MG63 (cell line): Measurements from ENCODE around the gene TTC1. TPM values are rescaled to one million over a fixed set of nuclear protein-coding genes. Genes with fewer than 3 reads are reported as not detected.
"Not testable (repeated sequence)": the region's sequence is repeated elsewhere in the genome, so short reads cannot be mapped to it uniquely, and the experiment has no call there.

Source experiments
- DNase-seq: peaks from one replicate; pipeline ENCODE4 v3.0.0-alpha.2; 2020
- H3K27me3 ChIP-seq: fragments of 250-450 bp; sonication (Bioruptor Pico); 2 replicates; pipeline ENCODE4 v1.5.1; 2020; ENCODE audit warnings: mild to moderate bottlenecking, moderate library complexity
- H3K36me3 ChIP-seq: fragments of 250-450 bp; sonication (Bioruptor Pico); 2 replicates; pipeline ENCODE4 v1.5.1; 2020; ENCODE audit warnings: mild to moderate bottlenecking, moderate library complexity
- H3K4me3 ChIP-seq: fragments of 250-450 bp; sonication (Bioruptor Pico); 2 replicates; pipeline ENCODE4 v1.5.1; 2020; ENCODE audit warnings: mild to moderate bottlenecking, moderate library complexity
- H3K9me3 ChIP-seq: fragments of 250-450 bp; sonication (Bioruptor Pico); 2 replicates; pipeline ENCODE4 v1.5.1; 2020; ENCODE audit warnings: mild to moderate bottlenecking, moderate library complexity
- total RNA-seq: library from RNA; depleted of rRNA; stranded (reverse); fragments of >200 nt; shearing (Covaris generic); gene quantifications from 2 replicates; pipeline ENCODE4 v1.2.3, GENCODE V29; 2014; ENCODE audit warnings: low replicate concordance

The TTC1 gene
- total RNA-seq, 1 experiment from 2014 or later, result 59.6 TPM

GRCh38 chr5:160054831-160055230 lies 45.9 kb downstream of the TTC1 start:
- Histone ChIP-seq H3K27me3 (no peaks in the 10 kb centered on the region), H3K4me3 (no peak overlapping the region), H3K36me3 (peaks cover 88% of the 10 kb centered on the region), H3K9me3 (peaks cover 2% of the 10 kb centered on the region)
- peak; percentile 18 for DNase-seq

DNA sequence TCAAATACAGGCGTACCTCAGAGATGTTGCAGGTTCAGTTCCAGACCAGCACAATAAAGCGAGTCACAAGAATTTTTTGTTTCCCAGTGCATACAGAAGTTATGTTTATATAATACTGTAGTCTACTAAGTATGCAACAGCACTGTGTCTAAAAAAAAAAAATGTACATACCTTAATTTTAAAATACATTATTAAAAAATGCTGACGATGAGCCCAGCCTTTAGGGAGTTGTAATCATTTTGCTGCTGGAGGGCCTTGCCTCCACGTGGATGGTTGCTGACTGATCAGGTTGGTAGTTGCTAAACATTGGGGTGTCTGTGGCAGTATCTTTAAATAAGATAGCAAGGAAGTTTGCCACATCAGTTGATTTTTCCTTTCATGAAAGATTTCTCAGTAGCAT lies 48.3 kb downstream of the TTC1 start:
- Histone ChIP-seq H3K27me3 (no peaks in the 10 kb centered on the region), H3K36me3 (peaks cover 90% of the 10 kb centered on the region), H3K9me3 (peaks cover 2% of the 10 kb centered on the region), H3K4me3 (no peak overlapping the region)
- DNase-seq, result no peak

DNA sequence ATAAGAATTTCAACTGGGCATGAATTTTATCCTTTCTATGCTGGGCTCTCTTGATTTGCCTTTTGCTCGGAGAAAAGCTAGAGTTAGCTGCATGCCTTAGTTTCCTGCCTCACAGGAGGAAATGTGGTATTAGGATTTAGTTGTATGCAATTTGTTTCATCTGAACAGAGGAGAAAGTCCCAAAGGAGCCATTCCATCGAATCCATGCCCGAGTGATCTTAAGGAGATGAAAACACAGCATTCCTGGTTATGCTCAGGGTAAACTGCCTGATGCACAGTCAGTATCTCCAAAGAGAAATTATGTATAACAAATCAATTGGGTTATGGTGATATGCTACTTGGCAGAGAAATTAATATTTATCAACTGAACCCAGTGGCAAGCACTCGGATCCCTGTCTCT lies 51.1 kb downstream of the TTC1 start:
- Histone ChIP-seq H3K27me3 (no peaks in the 10 kb centered on the region), H3K4me3 (no peak overlapping the region), H3K9me3 (peaks cover 2% of the 10 kb centered on the region), H3K36me3 (peaks cover 78% of the 10 kb centered on the region)
- no peak for DNase-seq

- DNase-seq, result no peak
- H3K4me3 ChIP-seq, result no peak overlapping the region
- peaks cover 2% of the 10 kb centered on the region for H3K9me3 ChIP-seq
- H3K27me3 ChIP-seq, result no peaks in the 10 kb centered on the region
- peaks cover 71% of the 10 kb centered on the region for H3K36me3 ChIP-seq
Observed at GRCh38 chr5:160061770-160062169, 52.8 kb downstream of the TTC1 start.

DNA sequence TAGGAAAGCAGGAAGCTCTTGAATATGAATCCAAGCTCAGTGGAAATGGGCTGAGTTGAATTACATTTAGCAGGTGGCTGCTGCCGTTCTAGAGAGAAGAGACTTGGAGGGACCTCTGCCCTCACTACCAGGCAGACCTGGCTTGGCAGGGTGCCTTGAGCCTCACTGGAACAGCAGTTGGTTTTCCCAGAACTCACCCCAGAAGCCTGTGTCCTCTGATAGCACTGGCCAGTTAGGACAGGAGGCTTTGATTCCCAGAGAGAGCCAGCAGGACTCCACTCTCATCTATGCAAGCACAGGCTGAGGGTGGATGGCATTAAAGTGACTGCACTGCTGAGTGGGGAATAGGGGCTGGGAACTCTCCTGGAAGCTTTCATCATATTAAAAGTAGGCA lies 55.5 kb downstream of the TTC1 start:
- Histone ChIP-seq H3K9me3 (no peaks in the 10 kb centered on the region), H3K4me3 (no peak overlapping the region), H3K27me3 (no peaks in the 10 kb centered on the region), H3K36me3 (peaks cover 63% of the 10 kb centered on the region)
- no peak for DNase-seq

DNA sequence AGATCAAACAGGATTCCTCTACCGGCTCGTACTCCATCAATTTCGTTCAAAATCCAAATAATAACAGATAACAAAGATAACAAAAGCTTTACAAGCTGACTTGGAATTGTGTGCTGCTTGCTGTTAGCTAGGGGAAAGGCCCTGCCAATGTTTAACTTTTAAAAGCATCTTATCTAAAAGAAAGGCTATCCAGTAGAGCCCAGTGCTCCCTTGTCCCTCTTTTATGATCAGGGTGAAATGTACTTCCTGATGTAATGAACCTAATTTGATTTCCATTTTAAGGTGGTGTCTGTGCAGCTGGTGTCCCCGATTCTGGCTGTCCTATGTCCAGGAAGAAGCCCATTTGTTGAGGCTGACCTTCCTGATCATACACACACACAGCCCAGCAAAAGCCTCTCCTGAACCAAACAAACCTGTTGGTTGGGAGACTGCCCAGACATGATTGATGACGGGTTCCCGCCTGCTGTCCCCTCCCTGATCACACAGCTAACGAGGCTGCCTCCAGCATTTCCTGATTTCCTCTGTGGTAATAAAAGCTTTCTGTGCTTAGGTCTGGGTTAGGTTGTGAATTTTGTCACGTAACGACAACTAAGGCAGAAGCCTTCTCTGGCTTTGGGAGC lies 56.2 kb downstream of the TTC1 start:
- H3K27me3 ChIP-seq, result no peaks in the 10 kb centered on the region
- peaks cover 63% of the 10 kb centered on the region for H3K36me3 ChIP-seq
- H3K4me3 ChIP-seq, result no peak overlapping the region
- no peaks in the 10 kb centered on the region for H3K9me3 ChIP-seq
- no peak for DNase-seq

GRCh38 chr5:160069120-160069519 lies 60.2 kb downstream of the TTC1 start:
- DNase-seq, H3K9me3 ChIP-seq, H3K4me3 ChIP-seq, H3K27me3 ChIP-seq: not testable (repeated sequence)
- H3K36me3 ChIP-seq, result peaks cover 46% of the 10 kb centered on the region

GRCh38 chr5:160071516-160071915 lies 62.6 kb downstream of the TTC1 start:
- Histone ChIP-seq H3K9me3 (no peaks in the 10 kb centered on the region), H3K36me3 (peaks cover 30% of the 10 kb centered on the region), H3K4me3 (no peak overlapping the region), H3K27me3 (no peaks in the 10 kb centered on the region)
- no peak for DNase-seq

DNA sequence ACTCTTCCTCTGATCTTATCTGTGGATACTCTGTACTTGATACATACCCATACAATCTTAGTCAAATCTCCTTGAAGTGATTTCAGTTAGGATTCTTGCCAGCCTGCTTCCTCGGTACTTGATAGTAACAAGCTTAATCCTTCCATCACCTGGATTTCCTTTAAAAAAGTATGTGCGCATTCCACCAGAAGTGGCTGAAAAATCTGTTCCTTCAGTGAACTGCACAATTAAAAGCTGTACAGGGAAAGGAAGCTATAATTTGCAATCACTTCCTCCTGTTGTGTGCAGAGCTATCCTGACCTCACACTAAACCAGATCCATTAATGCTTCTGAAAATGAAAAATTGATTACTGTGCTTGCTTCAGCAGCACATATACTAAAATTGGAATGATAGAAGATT lies 63.0 kb downstream of the TTC1 start:
- Histone ChIP-seq H3K9me3 (no peaks in the 10 kb centered on the region), H3K4me3 (no peak overlapping the region), H3K27me3 (no peaks in the 10 kb centered on the region), H3K36me3 (peaks cover 31% of the 10 kb centered on the region)
- DNase-seq, result no peak

DNA sequence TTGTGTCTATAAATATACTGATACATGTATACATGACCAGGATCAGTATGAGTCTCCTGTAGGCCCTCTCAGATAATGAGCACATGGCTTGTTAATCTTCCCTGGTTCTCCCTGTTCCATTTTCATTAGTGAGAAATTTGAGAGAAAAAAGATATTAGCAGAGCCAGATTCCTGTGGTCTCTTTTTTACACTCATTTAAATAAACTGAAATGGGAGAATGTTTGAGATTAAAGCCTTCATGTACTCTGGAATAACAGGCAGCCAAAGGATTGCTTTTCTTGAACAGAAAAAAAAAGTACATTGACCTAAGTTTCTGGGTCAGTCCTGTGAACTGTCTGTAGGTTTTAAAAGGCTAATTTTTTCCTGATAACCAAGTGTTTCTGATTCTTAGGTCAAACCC lies 66.1 kb downstream of the TTC1 start:
- peaks cover 17% of the 10 kb centered on the region for H3K36me3 ChIP-seq
- DNase-seq, result no peak

GRCh38 chr5:160076997-160077396 lies 68.1 kb downstream of the TTC1 start:
- H3K9me3 ChIP-seq, result no peaks in the 10 kb centered on the region
- no peaks in the 10 kb centered on the region for H3K27me3 ChIP-seq
- H3K4me3 ChIP-seq, result no peak overlapping the region
- peaks cover 19% of the 10 kb centered on the region for H3K36me3 ChIP-seq
- no peak for DNase-seq

More for the DNA sequence above, 66.1 kb downstream of the TTC1 start:
- no peak overlapping the region for H3K4me3 ChIP-seq
- H3K9me3 ChIP-seq, result no peaks in the 10 kb centered on the region
- H3K27me3 ChIP-seq, result no peaks in the 10 kb centered on the region

GRCh38 chr5:160079753-160080152 lies 70.8 kb downstream of the TTC1 start:
- Histone ChIP-seq H3K9me3 (no peaks in the 10 kb centered on the region), H3K4me3 (no peak overlapping the region), H3K27me3 (no peaks in the 10 kb centered on the region), H3K36me3 (peaks cover 14% of the 10 kb centered on the region)
- no peak for DNase-seq

- H3K36me3 ChIP-seq, result peaks cover 11% of the 10 kb centered on the region
- H3K4me3 ChIP-seq, result no peak overlapping the region
- no peaks in the 10 kb centered on the region for H3K9me3 ChIP-seq
- no peak for DNase-seq
- no peaks in the 10 kb centered on the region for H3K27me3 ChIP-seq
Observed at GRCh38 chr5:160081495-160081894, 72.6 kb downstream of the TTC1 start.

DNA sequence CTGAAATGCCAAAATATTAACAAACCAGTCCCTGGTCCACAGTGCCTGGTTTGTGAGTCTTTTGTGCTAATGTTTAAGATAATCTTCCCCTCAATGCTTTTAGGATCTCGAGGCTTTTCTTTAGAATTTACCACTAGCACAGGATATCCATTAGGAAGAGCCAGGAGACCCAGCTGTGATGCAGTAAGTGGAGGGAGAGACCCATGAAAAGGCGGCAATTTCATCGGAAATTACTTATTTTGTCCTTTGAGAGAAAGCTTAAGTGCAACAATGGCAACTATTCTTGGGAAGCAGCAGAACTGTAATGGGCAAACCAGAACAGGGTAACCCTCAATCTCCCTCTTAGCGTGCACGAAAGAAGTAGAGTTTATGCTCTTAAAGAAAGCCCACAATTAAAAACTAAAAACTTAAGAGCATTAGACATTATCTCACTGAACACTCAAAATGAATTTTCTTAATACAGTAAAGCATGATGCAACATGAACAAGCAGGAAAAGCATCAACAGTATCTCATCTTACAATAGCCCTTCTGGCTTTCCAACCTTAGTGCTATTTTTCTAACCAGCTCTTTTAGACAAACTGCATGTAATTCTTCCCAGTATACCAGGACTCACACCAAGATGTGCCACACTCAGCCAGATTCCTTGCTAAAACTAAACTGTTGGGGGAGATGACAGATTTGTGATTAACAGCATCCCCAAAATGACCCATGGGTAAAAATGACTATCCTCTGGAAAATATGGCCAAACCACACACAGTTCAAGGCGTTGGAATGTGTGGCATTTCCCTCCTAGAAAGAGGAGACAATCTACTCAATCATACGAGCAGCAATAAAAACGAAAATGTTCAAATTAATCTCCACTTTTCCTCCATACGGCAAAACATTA lies 73.9 kb downstream of the TTC1 start:
- no peaks in the 10 kb centered on the region for H3K27me3 ChIP-seq
- 0 out of 2 replicates have a peak overlapping the region, but pooled peaks have one; percentile 1 for H3K4me3 ChIP-seq
- H3K36me3 ChIP-seq, result peaks cover 11% of the 10 kb centered on the region
- no peaks in the 10 kb centered on the region for H3K9me3 ChIP-seq
- peak; percentile 69 for DNase-seq

DNA sequence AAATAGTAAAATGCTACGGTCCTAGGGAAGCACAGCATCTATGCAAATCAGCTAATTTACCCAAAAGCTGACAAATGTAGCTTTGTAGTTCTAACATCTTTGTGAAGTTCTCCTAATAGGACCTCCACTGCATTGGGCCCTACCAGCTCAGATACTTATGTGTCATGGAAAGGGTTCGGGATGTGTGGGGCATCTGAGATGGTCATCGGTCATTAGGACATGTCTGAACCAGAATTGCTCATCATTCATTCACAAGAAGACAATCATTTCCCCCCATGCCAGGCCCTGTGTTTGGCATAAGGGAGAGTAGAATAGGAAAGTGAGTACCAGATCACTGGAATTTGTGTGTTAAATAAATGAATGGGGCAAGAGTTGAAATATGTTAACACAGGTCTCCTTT lies 74.6 kb downstream of the TTC1 start:
- Histone ChIP-seq H3K27me3 (no peaks in the 10 kb centered on the region), H3K36me3 (peaks cover 5% of the 10 kb centered on the region), H3K9me3 (no peaks in the 10 kb centered on the region), H3K4me3 (0 out of 2 replicates have a peak overlapping the region, but pooled peaks have one; percentile 1)
- DNase-seq, result peak; percentile 79

DNA sequence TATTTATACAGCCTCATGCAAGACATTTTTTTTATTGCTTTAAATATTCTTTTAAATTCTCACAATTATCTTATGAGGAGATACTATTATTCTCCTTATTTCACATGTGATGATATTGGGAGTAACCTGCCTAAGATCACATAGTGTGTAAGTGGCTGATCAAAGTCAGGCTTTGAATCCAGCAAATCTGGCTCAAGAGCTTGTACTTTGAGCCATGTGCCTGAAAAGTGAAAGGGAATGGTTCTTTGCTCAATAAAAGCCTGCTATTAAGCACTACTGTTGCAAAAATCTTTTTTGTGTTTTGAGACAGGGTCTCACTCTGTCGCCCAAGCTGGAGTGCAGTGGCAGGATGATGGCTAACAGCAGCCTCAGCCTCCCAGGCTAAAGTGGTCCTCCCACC lies 75.2 kb downstream of the TTC1 start:
- no peaks in the 10 kb centered on the region for H3K9me3 ChIP-seq
- DNase-seq, result no peak
- no peak overlapping the region for H3K4me3 ChIP-seq
- H3K36me3 ChIP-seq, result peaks cover 5% of the 10 kb centered on the region
- H3K27me3 ChIP-seq, result no peaks in the 10 kb centered on the region

- no peak overlapping the region for H3K4me3 ChIP-seq
- H3K27me3 ChIP-seq, result no peaks in the 10 kb centered on the region
- H3K9me3 ChIP-seq, result no peaks in the 10 kb centered on the region
- H3K36me3 ChIP-seq, result peaks cover 6% of the 10 kb centered on the region
- no peak for DNase-seq
Observed at GRCh38 chr5:160087199-160087598, 78.3 kb downstream of the TTC1 start.

GRCh38 chr5:160088805-160089204 lies 79.9 kb downstream of the TTC1 start:
- Histone ChIP-seq H3K4me3 (no peak overlapping the region), H3K36me3 (peaks cover 22% of the 10 kb centered on the region), H3K27me3 (no peaks in the 10 kb centered on the region), H3K9me3 (no peaks in the 10 kb centered on the region)
- no peak for DNase-seq
